ENCODE data around the gene SLC37A2. TPM values are rescaled to one million over a fixed set of nuclear protein-coding genes. Genes with fewer than 3 reads are reported as not detected.
A peak's percentile ranks its signal among the peaks of the same experiment; 100 is the strongest.

SLC37A2 gene
- total RNA-seq, 1 donor from 2014 or later: 17.5 TPM

GRCh38 chr11:125108469-125108868, 45.4 kb downstream of the SLC37A2 start:
- DNase-seq (ENCODE audit: low spot score): no peak

- no peak for DNase-seq (ENCODE audit: low spot score)
Measured at GRCh38 chr11:125110506-125110905, 47.4 kb downstream of the SLC37A2 start.

GRCh38 chr11:125111001-125111342, 47.9 kb downstream of the SLC37A2 start:
- no peak for DNase-seq (ENCODE audit: low spot score)

- peak; percentile 99 for DNase-seq (ENCODE audit: low spot score)
Measured at GRCh38 chr11:125111343-125112207, 48.5 kb downstream of the SLC37A2 start, which contains the start of gene TMEM218. Gene TMEM218 (minus strand): TSS chr11:125111626. CDS start chr11:125102241, 9,385 bp downstream.

- DNase-seq (ENCODE audit: low spot score): no peak
Measured at GRCh38 chr11:125112208-125112604, 49.1 kb downstream of the SLC37A2 start.

- DNase-seq (ENCODE audit: low spot score): no peak
Measured at GRCh38 chr11:125114518-125114917, 51.4 kb downstream of the SLC37A2 start.

- DNase-seq (ENCODE audit: low spot score): no peak
Measured at GRCh38 chr11:125117429-125117828, 54.3 kb downstream of the SLC37A2 start.

GRCh38 chr11:125123194-125123946, 60.3 kb downstream of the SLC37A2 start:
- DNase-seq (ENCODE audit: low spot score): no peak

- no peak for DNase-seq (ENCODE audit: low spot score)
Measured at GRCh38 chr11:125123947-125124617, 61.0 kb downstream of the SLC37A2 start.

- DNase-seq (ENCODE audit: low spot score): no peak
Measured at GRCh38 chr11:125124618-125124992, 61.5 kb downstream of the SLC37A2 start.

- no peak for DNase-seq (ENCODE audit: low spot score)
Measured at GRCh38 chr11:125128450-125128849, 65.3 kb downstream of the SLC37A2 start.

- DNase-seq (ENCODE audit: low spot score): no peak
Measured at GRCh38 chr11:125129316-125129993, 66.3 kb downstream of the SLC37A2 start.

GRCh38 chr11:125132071-125132470, 69.0 kb downstream of the SLC37A2 start:
- DNase-seq (ENCODE audit: low spot score): no peak

- DNase-seq (ENCODE audit: low spot score): no peak
Measured at GRCh38 chr11:125132596-125132995, 69.5 kb downstream of the SLC37A2 start.

GRCh38 chr11:125136001-125136400, 72.9 kb downstream of the SLC37A2 start:
- DNase-seq (ENCODE audit: low spot score): no peak

- no peak for DNase-seq (ENCODE audit: low spot score)
Measured at GRCh38 chr11:125138966-125139365, 75.9 kb downstream of the SLC37A2 start.

- DNase-seq (ENCODE audit: low spot score): no peak
Measured at GRCh38 chr11:125139778-125140177, 76.7 kb downstream of the SLC37A2 start.
